Mesothelial cell of epicardium (in vitro differentiated cells): ENCODE results near the gene ATG2A. TPM values are rescaled to one million over a fixed set of nuclear protein-coding genes. Genes with fewer than 3 reads are reported as not detected.

Experiments used
- DNase-seq, 2 experiments: peaks; one replicate each; pipeline ENCODE4 v3.0.0; 2021; ENCODE audit warnings: low spot score in 2 of 2; ENCODE audit not compliant: unreplicated experiment in 2 of 2
- H3K27ac Mint-ChIP-seq: 2 replicates; pipeline ENCODE4 v1.8.0; 2021; ENCODE audit warnings: mixed read lengths
- H3K27me3 Mint-ChIP-seq: 2 replicates; pipeline ENCODE4 v1.8.0; 2021; ENCODE audit warnings: low read depth, mixed read lengths
- H3K36me3 Mint-ChIP-seq: 2 replicates; pipeline ENCODE4 v1.8.0; 2021; ENCODE audit warnings: mixed read lengths
- H3K4me1 Mint-ChIP-seq: 2 replicates; pipeline ENCODE4 v1.8.0; 2021; ENCODE audit warnings: mixed read lengths
- H3K4me3 Mint-ChIP-seq: 2 replicates; pipeline ENCODE4 v1.8.0; 2021; ENCODE audit warnings: mild to moderate bottlenecking, moderate library complexity, mixed read lengths
- H3K9me3 Mint-ChIP-seq: 2 replicates; pipeline ENCODE4 v1.8.0; 2021; ENCODE audit warnings: mixed read lengths
- total RNA-seq: library from RNA; stranded (reverse); gene quantifications from 3 replicates; pipeline ENCODE4 v1.2.1, GENCODE V29; 2021
- TF ChIP-seq, protein P1 (sequence below): fragments of 200-600 bp; sonication (generic); IDR thresholded peaks from one replicate; pipeline ENCODE4 v1.5.0; 2021; ENCODE audit warnings: antibody characterized with exemption; ENCODE audit not compliant: unreplicated experiment

Gene ATG2A
- total RNA-seq, 1 donor from 2014 or later = 31.7 TPM

DNA sequence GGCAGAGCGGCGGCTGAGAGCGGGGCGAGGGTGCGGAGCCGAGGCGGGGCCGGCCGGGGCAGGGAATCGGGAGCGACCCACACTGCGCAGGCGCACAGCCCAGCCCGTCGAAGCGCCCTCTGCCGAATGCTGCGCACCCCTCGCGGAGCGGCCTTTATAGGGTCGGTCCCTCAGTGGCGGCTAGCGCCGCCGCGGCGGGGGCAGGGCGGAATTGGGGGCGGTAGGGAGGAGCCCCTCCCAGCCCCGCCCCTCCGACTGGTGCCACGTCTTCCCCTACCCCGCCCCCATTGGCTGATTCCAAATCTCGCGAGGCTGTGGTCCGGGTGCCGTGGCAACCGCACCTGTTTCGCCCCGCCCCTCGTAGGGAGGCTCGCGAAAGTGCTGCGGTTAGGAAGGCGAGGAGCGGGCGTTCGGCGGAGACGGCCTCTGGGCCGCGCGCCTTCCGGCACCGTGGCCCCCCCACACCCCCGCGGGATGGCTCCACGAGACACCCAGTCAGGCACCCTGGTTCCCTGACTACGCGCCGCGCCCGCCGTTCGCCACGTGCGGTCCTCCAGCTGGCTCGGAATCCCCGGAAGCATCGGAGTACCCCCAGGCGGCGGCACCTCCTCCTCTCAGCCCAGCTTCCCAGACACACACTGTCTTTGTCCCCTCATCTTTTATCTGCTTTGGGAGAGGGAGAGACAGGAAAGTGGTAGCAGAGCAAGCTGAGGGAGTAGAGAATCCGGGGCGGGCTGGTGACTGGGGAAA lies 38.3 kb downstream of the ATG2A start, which contains the start of gene EHD1:
EHD1 (minus strand) TSS at position 128 of the 750 bp plus-strand sequence. CDS start 157 bp downstream, outside the sequence.
- Mint-ChIP-seq H3K4me3 (peak within 1 kb of the TSS; percentile 96), H3K27ac (peak within 1 kb of the TSS; percentile 99), H3K4me1 (peaks cover 61% of the 10 kb centered on the region), H3K9me3 (no peaks in the 10 kb centered on the region), H3K27me3 (no peaks in the 10 kb centered on the region), H3K36me3 (no peaks in the 10 kb centered on the region)
- TF ChIP-seq, protein P1, sequence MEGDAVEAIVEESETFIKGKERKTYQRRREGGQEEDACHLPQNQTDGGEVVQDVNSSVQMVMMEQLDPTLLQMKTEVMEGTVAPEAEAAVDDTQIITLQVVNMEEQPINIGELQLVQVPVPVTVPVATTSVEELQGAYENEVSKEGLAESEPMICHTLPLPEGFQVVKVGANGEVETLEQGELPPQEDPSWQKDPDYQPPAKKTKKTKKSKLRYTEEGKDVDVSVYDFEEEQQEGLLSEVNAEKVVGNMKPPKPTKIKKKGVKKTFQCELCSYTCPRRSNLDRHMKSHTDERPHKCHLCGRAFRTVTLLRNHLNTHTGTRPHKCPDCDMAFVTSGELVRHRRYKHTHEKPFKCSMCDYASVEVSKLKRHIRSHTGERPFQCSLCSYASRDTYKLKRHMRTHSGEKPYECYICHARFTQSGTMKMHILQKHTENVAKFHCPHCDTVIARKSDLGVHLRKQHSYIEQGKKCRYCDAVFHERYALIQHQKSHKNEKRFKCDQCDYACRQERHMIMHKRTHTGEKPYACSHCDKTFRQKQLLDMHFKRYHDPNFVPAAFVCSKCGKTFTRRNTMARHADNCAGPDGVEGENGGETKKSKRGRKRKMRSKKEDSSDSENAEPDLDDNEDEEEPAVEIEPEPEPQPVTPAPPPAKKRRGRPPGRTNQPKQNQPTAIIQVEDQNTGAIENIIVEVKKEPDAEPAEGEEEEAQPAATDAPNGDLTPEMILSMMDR = peak; percentile 34
- DNase-seq = peak; percentile 98 to 100

- Mint-ChIP-seq H3K9me3 (no peaks in the 10 kb centered on the region), H3K27me3 (no peaks in the 10 kb centered on the region), H3K4me1 (peaks cover 61% of the 10 kb centered on the region), H3K27ac (peak overlapping the region; percentile 99), H3K36me3 (peaks cover 2% of the 10 kb centered on the region), H3K4me3 (peak overlapping the region; percentile 96)
- DNase-seq = no peak
- TF ChIP-seq, protein P1 = no peak
Measured at GRCh38 chr11:64878223-64878493, 38.9 kb downstream of the ATG2A start.

DNA sequence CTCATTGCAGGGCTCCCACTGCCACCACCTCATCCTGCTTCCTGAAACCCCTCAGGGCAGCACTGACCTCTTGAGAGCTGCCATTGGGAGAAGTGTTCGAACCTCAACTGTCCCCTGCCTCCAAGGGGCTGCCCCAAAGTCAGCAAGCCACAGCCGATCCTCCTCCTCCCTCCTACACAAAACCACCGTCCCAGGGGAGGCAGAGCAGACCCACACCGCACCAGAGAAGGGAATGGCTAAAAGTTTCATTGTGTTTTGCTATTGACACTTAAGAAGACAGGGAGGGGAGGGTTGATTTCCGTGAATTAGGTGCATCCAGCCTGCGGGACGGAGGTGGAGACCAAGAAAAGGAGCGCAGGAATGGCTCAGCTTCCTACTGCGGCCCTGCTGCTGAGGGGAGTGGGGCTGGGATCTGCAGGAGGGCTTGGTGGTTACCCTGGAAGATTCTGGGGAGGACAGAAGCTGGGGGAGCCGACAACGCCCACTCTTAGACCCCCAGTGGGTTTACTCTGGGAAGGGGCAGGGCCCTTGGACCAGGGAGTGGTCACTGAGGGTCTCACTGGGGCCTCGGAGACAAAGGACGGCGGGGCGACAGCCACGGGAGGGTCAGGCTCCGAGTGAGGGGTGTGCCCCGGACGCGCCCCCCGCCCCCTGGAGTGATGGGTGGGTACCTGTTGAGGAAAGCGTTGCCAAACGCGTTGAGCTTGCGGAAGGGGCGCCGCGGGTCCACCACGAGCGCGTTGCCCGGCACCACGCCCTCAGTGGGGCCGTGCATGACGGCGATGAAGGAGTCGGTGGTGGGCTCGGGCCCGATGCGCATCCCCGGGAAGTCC lies 39.4 kb downstream of the ATG2A start:
- H3K4me3 Mint-ChIP-seq = peak overlapping the region; percentile 96
- H3K9me3 Mint-ChIP-seq = no peaks in the 10 kb centered on the region
- H3K4me1 Mint-ChIP-seq = peaks cover 59% of the 10 kb centered on the region
- no peak for DNase-seq
- TF ChIP-seq, protein P1 = no peak
- no peaks in the 10 kb centered on the region for H3K27me3 Mint-ChIP-seq
- H3K36me3 Mint-ChIP-seq = peaks cover 6% of the 10 kb centered on the region
- peak overlapping the region; percentile 99 for H3K27ac Mint-ChIP-seq

DNA sequence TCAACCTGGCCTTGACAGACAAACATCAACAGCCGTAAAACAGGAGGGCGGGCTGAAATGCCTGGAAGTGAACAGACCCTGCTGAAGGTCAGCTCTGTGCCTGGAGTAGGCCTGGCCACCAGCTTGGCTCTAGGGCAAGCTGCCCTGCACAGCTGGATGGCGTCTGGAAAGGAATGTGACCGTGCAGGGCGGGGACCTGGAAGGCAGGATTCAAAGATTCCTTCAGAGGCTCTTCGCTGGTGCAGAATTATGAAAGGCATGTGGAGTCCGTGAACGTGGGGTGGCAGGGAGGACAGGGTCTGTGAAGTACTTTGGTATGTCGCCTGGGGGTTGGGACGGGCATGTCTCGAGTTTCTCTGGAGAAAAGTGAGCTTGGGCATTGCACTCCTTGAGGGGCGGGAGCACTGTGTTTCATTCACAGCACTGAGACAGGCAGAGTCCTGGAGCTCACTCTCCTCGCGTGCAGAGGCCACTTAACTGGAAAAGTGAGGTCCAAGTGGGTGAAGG lies 40.1 kb downstream of the ATG2A start:
- TF ChIP-seq, protein P1 = no peak
- Mint-ChIP-seq H3K4me3 (peak overlapping the region; percentile 96), H3K9me3 (no peaks in the 10 kb centered on the region), H3K27me3 (no peaks in the 10 kb centered on the region), H3K27ac (peak overlapping the region; percentile 99), H3K36me3 (peaks cover 7% of the 10 kb centered on the region), H3K4me1 (peaks cover 59% of the 10 kb centered on the region)
- DNase-seq = peak in 1 of 2 experiments; percentile 67

- no peak for DNase-seq
- H3K36me3 Mint-ChIP-seq = peaks cover 7% of the 10 kb centered on the region
- no peaks in the 10 kb centered on the region for H3K27me3 Mint-ChIP-seq
- H3K4me1 Mint-ChIP-seq = peaks cover 58% of the 10 kb centered on the region
- peak overlapping the region; percentile 96 for H3K4me3 Mint-ChIP-seq
- H3K27ac Mint-ChIP-seq = peak overlapping the region; percentile 99
- TF ChIP-seq, protein P1 = no peak
- H3K9me3 Mint-ChIP-seq = no peaks in the 10 kb centered on the region
Measured at GRCh38 chr11:64876229-64876750, 40.7 kb downstream of the ATG2A start.
